NCI-H510A (cell line): ENCODE results near the gene SLC25A21.
"Not testable (repeated sequence)": the region's sequence is repeated elsewhere in the genome, so short reads cannot be mapped to it uniquely, and the experiment has no call there.

Experiments
- DNase-seq: peaks from one replicate; lab custom pipeline; 2025; lab: John Stamatoyannopoulos, UW

SLC25A21 gene

GRCh38 chr14:37186865-37187264, 14.5 kb upstream of the SLC25A21 start:
- no peak for DNase-seq

GRCh38 chr14:37185670-37186069, 13.3 kb upstream of the SLC25A21 start:
- DNase-seq: no peak

- not testable (repeated sequence) for DNase-seq
These were observed 12.1 kb upstream of the SLC25A21 start for GRCh38 chr14:37184520-37184919.

- DNase-seq: no peak
These were observed 9.0 kb upstream of the SLC25A21 start for GRCh38 chr14:37181441-37181840.

- DNase-seq: not testable (repeated sequence)
These were observed 8.5 kb upstream of the SLC25A21 start for GRCh38 chr14:37180886-37181285.

GRCh38 chr14:37179896-37180502, 7.6 kb upstream of the SLC25A21 start:
- no peak for DNase-seq

- no peak for DNase-seq
These were observed 669 bp upstream of the SLC25A21 start for GRCh38 chr14:37172936-37173614.

- no peak for DNase-seq
These were observed 755 bp downstream of the SLC25A21 start for GRCh38 chr14:37171678-37172023.

- DNase-seq: no peak
These were observed 1.4 kb downstream of the SLC25A21 start for GRCh38 chr14:37170993-37171392.

- no peak for DNase-seq
These were observed 2.2 kb downstream of the SLC25A21 start for GRCh38 chr14:37170237-37170636.

- DNase-seq: no peak
These were observed 3.7 kb downstream of the SLC25A21 start for GRCh38 chr14:37168721-37169120.

- DNase-seq: no peak
These were observed 5.0 kb downstream of the SLC25A21 start for GRCh38 chr14:37167151-37168047.

- no peak for DNase-seq
These were observed 6.6 kb downstream of the SLC25A21 start for GRCh38 chr14:37165794-37166193.

- DNase-seq: not testable (repeated sequence)
These were observed 10.1 kb downstream of the SLC25A21 start for GRCh38 chr14:37162307-37162706.

GRCh38 chr14:37157987-37158386, 14.4 kb downstream of the SLC25A21 start:
- DNase-seq: no peak

GRCh38 chr14:37153483-37153882, 18.9 kb downstream of the SLC25A21 start:
- no peak for DNase-seq

- no peak for DNase-seq
These were observed 19.4 kb downstream of the SLC25A21 start for GRCh38 chr14:37153005-37153404.

- DNase-seq: no peak
These were observed 22.0 kb downstream of the SLC25A21 start for GRCh38 chr14:37150414-37150813.

GRCh38 chr14:37147310-37147880, 25.0 kb downstream of the SLC25A21 start:
- no peak for DNase-seq

- DNase-seq: not testable (repeated sequence)
These were observed 26.0 kb downstream of the SLC25A21 start for GRCh38 chr14:37146438-37146837.

- DNase-seq: no peak
These were observed 27.0 kb downstream of the SLC25A21 start for GRCh38 chr14:37145395-37145794.

GRCh38 chr14:37144729-37145363, 27.6 kb downstream of the SLC25A21 start:
- no peak for DNase-seq
